ENCODE results near the gene TREX2. TPM values are rescaled to one million over a fixed set of nuclear protein-coding genes. Genes with fewer than 3 reads are reported as not detected.

Gene TREX2
- total RNA-seq, 1 experiment from 2014 or later = 2.9 TPM

GRCh38 chrX:153413731-153414130 lies 32.1 kb downstream of the TREX2 start (continued):
- TF ChIP-seq REST (IDR thresholded peaks at IDR 0.05; ENCODE audit: low read depth) = no peak
- TF ChIP-seq EZH2phosphoT487 (IDR thresholded peaks at IDR 0.05; ENCODE audit: borderline replicate concordance) = no peak

- no peak overlapping the region for H3K9ac ChIP-seq (ENCODE audit: low read length)
- H3K27me3 ChIP-seq (ENCODE audit: insufficient read depth, low read length) = no peaks in the 10 kb centered on the region
- intact Hi-C loops (cut with micrococcal nuclease) = no loop called here
- RAD21 ChIA-PET (ENCODE audit: low non-redundant PET in 1 of 2, low total read pairs in 2 of 2, uncharacterized antibody in 2 of 2, unreplicated experiment in 2 of 2) = no interaction called here
- TF ChIP-seq MAX (IDR thresholded peaks at IDR 0.05) (no peak), POLR2AphosphoS5 (IDR thresholded peaks at IDR 0.05; ENCODE audit: low read depth, low read length) (no peak), SIN3A (IDR thresholded peaks at IDR 0.05; ENCODE audit: low read depth) (no peak), ELF1 (IDR thresholded peaks at IDR 0.05; ENCODE audit: borderline replicate concordance, low read depth) (no peak), ZBTB33 (IDR thresholded peaks at IDR 0.05; ENCODE audit: extremely low read depth, insufficient replicate concordance, low read length) (no peak), ZNF274 (IDR thresholded peaks at IDR 0.05; ENCODE audit: low read depth, low read length) (no peak), EZH2phosphoT487 (IDR thresholded peaks at IDR 0.05; ENCODE audit: borderline replicate concordance) (no peak), RAD21 (IDR thresholded peaks at IDR 0.05; ENCODE audit: low read depth) (0 out of 2 replicates have a peak, but pooled peaks have one; percentile 23), CTCF (IDR thresholded peaks at IDR 0.05 in 2 of 3, conservative IDR thresholded peaks at IDR 0.05 in 1 of 3; ENCODE audit: borderline replicate concordance in 1 of 3, insufficient read depth in 1 of 3, low read depth in 2 of 3, low read length in 2 of 3) (peak in 2 of 3 experiments; percentile 16 to 19; a peak in 1 of 6 replicates), EGR1 (IDR thresholded peaks at IDR 0.05; ENCODE audit: low read depth) (no peak), ATF3 (IDR thresholded peaks at IDR 0.05) (no peak)
- no peak overlapping the region for H3K27ac ChIP-seq (ENCODE audit: low read depth, low read length)
- H3K36me3 ChIP-seq (ENCODE audit: control insufficient read depth in 1 of 2, insufficient read depth in 2 of 2, low read length in 2 of 2) = no peaks in the 10 kb centered on the region
- no peak overlapping the region for H3K4me2 ChIP-seq (ENCODE audit: low read length)
- H3K9me3 ChIP-seq (ENCODE audit: control insufficient read depth in 1 of 2, insufficient read depth in 1 of 2, low read depth in 1 of 2, low read length in 2 of 2) = no peaks in the 10 kb centered on the region
- no peaks in the 10 kb centered on the region for H3K4me1 ChIP-seq (ENCODE audit: control insufficient read depth in 1 of 2, insufficient read depth in 2 of 2, low read length in 2 of 2)
- DNase-seq (ENCODE audit: low read depth, low spot score) (no peak), ATAC-seq (no peak)
- H4K20me1 ChIP-seq (ENCODE audit: insufficient read depth) = no peaks in the 10 kb centered on the region
- CTCF ChIA-PET = no interaction called here
- H3K4me3 ChIP-seq (replicated peaks in 1 of 2; ENCODE audit: low read depth in 1 of 2, low read length in 2 of 2) = no peak overlapping the region
- H2AFZ ChIP-seq (ENCODE audit: low read depth, low read length, poor library complexity, severe bottlenecking) = no peak overlapping the region
- POLR2A ChIA-PET = no interaction called here
- H3K79me2 ChIP-seq (ENCODE audit: insufficient read depth, low read length) = no peaks in the 10 kb centered on the region
- no peaks in the 10 kb centered on the region for H3K9me2 ChIP-seq (ENCODE audit: insufficient read depth)
- no TSS peak for BruUV-seq (replicated peaks)
Measured at GRCh38 chrX:153412746-153413720, 32.8 kb downstream of the TREX2 start.
